Right cardiac atrium (tissue), 5 donors: ENCODE measurements around the gene SPO11. TPM values are rescaled to one million over a fixed set of nuclear protein-coding genes. Genes with fewer than 3 reads are reported as not detected.

Experiments used
- ATAC-seq, 2 donors: fragments of 200-7000 bp; cut with Tn5 transposase; one replicate each; pipeline versions ENCODE4 v1.8.0 to v1.9.1; 2020; ENCODE audit warnings: moderate library complexity in 2 of 2, mild to moderate bottlenecking in 1 of 2
- DNase-seq, 3 donors: peaks; one replicate each; pipeline ENCODE4 v3.0.0-alpha.2; 2020
- H3K27ac ChIP-seq: one replicate; pipeline ENCODE4 v1.5.1; 2013; ENCODE audit warnings: mild to moderate bottlenecking, low read length, control low read depth, moderate library complexity
- H3K27me3 ChIP-seq: one replicate; pipeline ENCODE4 v1.6.1; 2013; ENCODE audit not compliant: control insufficient read depth, insufficient read depth
- H3K4me1 ChIP-seq: one replicate; pipeline ENCODE4 v1.6.1; 2013; ENCODE audit warnings: low read length; ENCODE audit not compliant: control insufficient read depth, insufficient read depth
- H3K4me3 ChIP-seq: one replicate; pipeline ENCODE4 v1.5.1; 2013; ENCODE audit warnings: low read length, control low read depth
- H3K9me3 ChIP-seq: one replicate; pipeline ENCODE4 v1.6.1; 2013; ENCODE audit warnings: low read length; ENCODE audit not compliant: control insufficient read depth
- WGBS: extraction: QIAGEN DNeasy Blood & Tissue Kit; methylation state at CpG from one replicate; pipeline ENCODE4 v1.1.7; 2013; 5-methylcytosine and 5-hydroxymethylcytosine counted together
- intact Hi-C, 4 donors: fragments of 100-400 bp; cut with DNase I; formaldehyde crosslinking; loops; one replicate each; pipeline versions ENCODE4 v1.11.0 to v1.14.0; 2022 to 2023
- polyA plus RNA-seq: library from polyadenylated mRNA; stranded (reverse); fragments of 200-250 nt; gene quantifications from one replicate; pipeline ENCODE4 v1.2.3, GENCODE V29; 2013
- total RNA-seq, 4 donors: library from RNA; stranded (reverse); fragmentation: NEBNext Ultra II Directional; extraction: Animal tissue kit (Norgen Biotek cat#: 25700); gene quantifications; one replicate each; pipeline ENCODE4 v1.2.1, GENCODE V29; 2021
- donor health status: healthy with polysubstance abuse.
- donor health status: DM: no; HTN: yes; CAD: no.
- donor health status: DM: no; HTN: no; CAD: no.
- donor health status: DM: no; HTN: yes; CAD: no; lungs with severe emphysema.
- donor health status: DM: yes; HTN: yes; CAD: no.

The SPO11 gene
- total and polyA plus RNA-seq, 5 donors = not detected

- ATAC-seq (no peak), DNase-seq (no peak)
- Histone ChIP-seq H3K27ac (no peak overlapping the region), H3K27me3 (no peaks in the 10 kb centered on the region), H3K4me3 (no peak overlapping the region), H3K4me1 (no peaks in the 10 kb centered on the region), H3K9me3 (no peaks in the 10 kb centered on the region)
- intact Hi-C loops = no loop called here
- 75% methylated on average over 2 of the region's 2 CpGs for WGBS
Observed at GRCh38 chr20:57322476-57322875, 7.1 kb upstream of the SPO11 start.

- Histone ChIP-seq H3K27me3 (no peaks in the 10 kb centered on the region), H3K9me3 (no peaks in the 10 kb centered on the region), H3K4me1 (no peaks in the 10 kb centered on the region), H3K4me3 (no peak overlapping the region), H3K27ac (no peak overlapping the region)
- WGBS = 24% methylated on average over 6 of the region's 6 CpGs
- intact Hi-C loops = no loop called here
- peak in 1 of 3 donors; percentile 24 for DNase-seq
- ATAC-seq = peak in 1 of 2 donors; percentile 42
Observed at GRCh38 chr20:57323034-57323433, 6.6 kb upstream of the SPO11 start.

GRCh38 chr20:57325632-57326356 is 3.8 kb upstream of the SPO11 start:
- no peak overlapping the region for H3K27ac ChIP-seq
- ATAC-seq = no peak
- no peaks in the 10 kb centered on the region for H3K27me3 ChIP-seq
- no peaks in the 10 kb centered on the region for H3K9me3 ChIP-seq
- no peak overlapping the region for H3K4me3 ChIP-seq
- H3K4me1 ChIP-seq = no peaks in the 10 kb centered on the region
- DNase-seq = no peak
- 83% methylated on average over 12 of the region's 12 CpGs for WGBS
- intact Hi-C loops = loop anchor here in 2 of 4 donors (5.0 kb wide), 1 partner anchor 233 kb away; no protein-coding TSS in a partner anchor

DNA sequence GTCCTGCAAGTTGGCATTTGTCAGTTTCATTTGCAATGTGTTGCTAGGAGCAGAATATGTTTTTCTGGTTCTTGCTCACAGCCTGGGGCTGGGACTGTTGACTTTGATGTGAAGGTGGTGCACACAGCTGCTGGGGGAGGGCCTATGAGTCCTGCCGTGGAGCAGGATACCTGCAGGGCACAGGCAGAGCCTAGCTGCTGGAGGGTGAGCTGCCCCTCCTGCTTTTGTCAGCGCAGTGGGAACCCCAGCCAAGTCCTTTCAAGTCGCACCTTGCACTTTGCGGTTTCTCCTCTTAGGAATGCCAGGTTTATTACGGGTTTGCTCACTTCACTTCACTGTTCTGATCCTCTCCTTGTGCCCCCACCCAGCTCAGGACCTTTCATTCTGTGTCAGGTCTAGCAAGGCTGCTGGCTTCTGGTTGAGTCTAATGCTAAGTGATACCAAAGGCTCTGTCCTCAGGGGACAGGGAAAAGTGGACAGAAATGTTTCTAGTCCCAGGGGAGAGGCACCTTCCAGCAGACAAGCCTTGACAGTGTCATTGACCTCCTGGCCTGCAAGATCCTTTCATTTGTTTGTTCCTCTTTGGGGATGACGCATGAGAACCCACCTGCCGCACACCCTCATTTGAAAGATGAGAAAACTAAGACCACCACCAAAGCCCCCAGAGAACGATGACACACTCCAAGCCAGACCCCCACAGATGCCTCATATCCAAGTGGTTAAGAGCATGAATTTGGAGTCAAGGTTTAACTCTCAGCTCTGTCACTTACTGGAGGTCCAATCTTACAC is 2.7 kb upstream of the SPO11 start:
- Histone ChIP-seq H3K4me1 (no peaks in the 10 kb centered on the region), H3K4me3 (no peak overlapping the region), H3K27ac (no peak overlapping the region), H3K9me3 (no peaks in the 10 kb centered on the region), H3K27me3 (no peaks in the 10 kb centered on the region)
- intact Hi-C loops = loop anchor here in 2 of 4 donors (5.0 kb wide), 1 partner anchor 235 kb away; no protein-coding TSS in a partner anchor
- no peak for ATAC-seq
- 43% methylated on average over 8 of the region's 8 CpGs for WGBS
- peak in 1 of 3 donors; percentile 20 for DNase-seq

- Histone ChIP-seq H3K9me3 (no peaks in the 10 kb centered on the region), H3K4me1 (no peaks in the 10 kb centered on the region), H3K4me3 (no peak overlapping the region), H3K27me3 (no peaks in the 10 kb centered on the region), H3K27ac (no peak overlapping the region)
- intact Hi-C loops = loop anchor here in 2 of 4 donors (5.0 kb wide), 1 partner anchor 236 kb away; no protein-coding TSS in a partner anchor
- DNase-seq = no peak
- no peak for ATAC-seq
- 72% methylated on average over 6 of the region's 6 CpGs for WGBS
Observed at GRCh38 chr20:57327820-57328219, 1.8 kb upstream of the SPO11 start.

DNA sequence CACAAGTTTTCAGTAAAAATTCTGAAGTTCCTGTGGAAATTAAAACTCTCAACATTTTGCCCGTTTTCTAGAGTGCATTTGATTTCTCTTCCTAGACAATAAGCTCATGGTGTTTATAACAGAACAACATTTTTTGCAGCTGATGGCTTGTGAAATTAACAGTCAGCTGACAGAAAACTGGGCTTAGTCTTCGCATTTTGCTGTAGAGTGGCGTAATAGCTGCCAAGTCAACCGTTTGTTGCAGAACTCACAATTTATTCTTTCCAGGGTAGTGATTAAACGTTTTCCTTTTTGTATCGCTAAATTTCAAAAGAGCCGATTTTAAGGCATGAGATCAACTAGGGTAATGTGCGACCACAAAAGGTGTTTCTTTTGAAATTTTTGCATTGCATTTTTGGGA is 1.4 kb downstream of the SPO11 start:
- Histone ChIP-seq H3K9me3 (no peaks in the 10 kb centered on the region), H3K4me1 (no peaks in the 10 kb centered on the region), H3K4me3 (no peak overlapping the region), H3K27ac (no peak overlapping the region), H3K27me3 (no peaks in the 10 kb centered on the region)
- intact Hi-C loops = loop anchor here in 1 of 4 donors (5.0 kb wide), 1 partner anchor 244 kb away; no protein-coding TSS in a partner anchor
- DNase-seq (no peak), ATAC-seq (no peak)
- WGBS = 51% methylated on average over 8 of the region's 8 CpGs

DNA sequence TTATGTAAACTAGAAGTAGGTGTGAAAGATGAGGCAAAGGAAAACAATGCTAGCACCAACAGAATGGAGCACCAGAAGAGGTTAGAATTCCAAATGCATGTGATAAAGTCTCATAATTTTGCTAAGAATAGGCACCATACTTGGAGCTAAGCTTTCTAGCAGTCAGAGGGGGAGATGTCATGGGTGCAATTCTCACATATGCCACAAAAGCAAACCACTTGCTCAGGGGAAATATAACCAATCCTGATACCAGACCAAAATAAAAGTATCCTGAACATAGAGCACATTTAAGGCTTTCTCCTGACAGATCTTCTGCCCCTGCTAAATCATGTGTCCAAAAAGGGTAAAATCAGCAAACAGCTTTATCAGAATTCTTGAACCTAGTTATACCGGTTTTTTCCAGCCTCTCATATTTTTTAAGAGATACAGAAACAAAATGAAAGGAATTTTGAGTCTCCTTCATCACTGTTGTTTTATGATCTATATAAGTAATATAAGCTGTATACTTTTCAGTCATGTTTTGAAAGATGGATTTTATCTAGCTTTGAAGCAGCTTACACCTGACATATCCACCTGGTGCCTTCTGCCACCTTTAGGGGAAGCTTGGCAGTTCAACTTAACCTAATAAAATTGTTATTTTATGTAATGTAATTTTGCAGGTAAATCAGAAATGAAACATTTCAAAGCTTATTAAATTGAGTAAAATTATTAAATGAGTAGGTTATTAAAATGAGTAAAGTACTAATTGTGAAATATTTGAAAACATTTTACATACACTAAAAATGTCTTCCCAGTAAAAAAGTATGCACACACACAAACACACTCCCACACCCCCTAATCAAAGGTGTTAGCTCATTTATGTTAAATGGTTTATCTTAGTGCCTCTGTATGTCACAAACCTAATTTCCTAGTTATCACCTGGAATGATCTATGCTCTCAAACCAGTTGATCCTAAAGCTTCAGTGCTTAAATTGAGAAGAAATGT is 2.8 kb downstream of the SPO11 start:
- Histone ChIP-seq H3K9me3 (no peaks in the 10 kb centered on the region), H3K27ac (no peak overlapping the region), H3K4me1 (no peaks in the 10 kb centered on the region), H3K27me3 (no peaks in the 10 kb centered on the region), H3K4me3 (no peak overlapping the region)
- DNase-seq (no peak), ATAC-seq (no peak)
- intact Hi-C loops = loop anchor here in 1 of 4 donors (5.0 kb wide), 1 partner anchor 245 kb away; no protein-coding TSS in a partner anchor
- WGBS = 64% methylated on average over 1 of the region's 1 CpG

DNA sequence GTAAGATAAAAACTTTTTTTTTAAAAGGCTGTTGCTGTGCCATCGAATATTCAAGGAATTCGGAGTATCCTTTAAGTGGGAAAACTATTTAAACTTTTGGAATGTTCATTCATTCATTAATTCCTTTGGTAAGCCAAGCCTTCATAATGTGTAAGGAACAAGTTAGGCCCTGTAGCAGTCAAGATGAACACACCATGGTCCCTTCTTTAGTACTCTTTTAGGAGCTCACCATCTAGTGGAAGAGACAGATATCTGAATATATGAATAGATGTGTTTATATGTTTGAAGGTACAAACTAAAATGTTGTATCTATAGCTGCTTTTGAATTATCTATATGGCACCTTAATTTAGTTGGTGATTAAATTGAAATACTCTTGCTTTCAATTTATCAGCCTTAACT is 5.8 kb downstream of the SPO11 start:
- WGBS = 69% methylated on average over 2 of the region's 2 CpGs
- Histone ChIP-seq H3K27me3 (no peaks in the 10 kb centered on the region), H3K9me3 (no peaks in the 10 kb centered on the region), H3K4me3 (no peak overlapping the region), H3K27ac (no peak overlapping the region), H3K4me1 (no peaks in the 10 kb centered on the region)
- ATAC-seq = no peak
- DNase-seq = no peak
- intact Hi-C loops = no loop called here

DNA sequence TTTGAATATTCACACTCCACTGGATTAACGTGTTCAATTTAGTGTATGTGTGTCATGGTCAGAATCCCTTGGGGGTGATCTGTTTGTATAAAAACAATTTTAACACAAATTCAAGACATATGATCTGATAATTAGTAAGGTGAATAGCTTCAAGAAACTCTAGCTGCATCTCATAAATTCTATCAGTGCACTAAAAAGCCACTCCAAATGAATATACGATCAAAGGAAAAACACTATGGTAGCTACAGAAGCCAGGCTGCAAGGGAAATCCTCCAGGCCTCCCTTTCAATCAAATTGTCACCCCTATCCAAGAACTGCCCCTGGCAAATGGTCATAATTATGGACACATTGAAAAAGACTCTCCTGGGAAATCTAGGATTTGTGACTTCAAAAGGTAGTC is 12.1 kb downstream of the SPO11 start:
- Histone ChIP-seq H3K9me3 (no peaks in the 10 kb centered on the region), H3K27me3 (no peaks in the 10 kb centered on the region), H3K4me3 (no peak overlapping the region), H3K4me1 (no peaks in the 10 kb centered on the region), H3K27ac (no peak overlapping the region)
- intact Hi-C loops = loop anchor here in 2 of 4 donors (10.0 kb wide), 2 partner anchors 787 to 797 kb away; no protein-coding TSS in a partner anchor
- no peak for ATAC-seq
- 65% methylated on average over 2 of the region's 2 CpGs for WGBS
- no peak for DNase-seq

DNA sequence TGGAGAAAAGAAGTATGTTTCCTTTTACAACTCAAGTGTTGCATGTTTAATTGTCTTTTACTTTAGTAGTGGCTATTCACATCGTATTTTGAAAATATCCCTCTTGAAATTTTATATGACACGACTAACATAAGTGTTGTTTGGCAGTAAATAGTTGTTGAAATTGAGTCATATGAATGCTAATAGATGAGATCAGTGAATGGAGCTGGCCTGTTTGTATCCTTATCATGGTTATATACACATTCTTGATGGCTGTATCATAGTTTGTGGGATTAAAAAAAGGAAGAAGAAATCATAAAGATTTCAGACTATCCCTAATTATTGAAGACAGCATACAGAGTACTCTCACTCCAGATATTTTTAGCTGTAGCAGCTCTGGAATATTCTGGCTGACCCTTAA is 13.2 kb downstream of the SPO11 start:
- Histone ChIP-seq H3K4me1 (no peaks in the 10 kb centered on the region), H3K9me3 (no peaks in the 10 kb centered on the region), H3K27ac (no peak overlapping the region), H3K4me3 (no peak overlapping the region), H3K27me3 (no peaks in the 10 kb centered on the region)
- WGBS = 47% methylated on average over 2 of the region's 2 CpGs
- ATAC-seq (no peak), DNase-seq (no peak)
- intact Hi-C loops = loop anchor here in 2 of 4 donors (10.0 kb wide), 2 partner anchors 788 to 798 kb away; no protein-coding TSS in a partner anchor
